Measurements from ENCODE around the gene FRRS1. TPM values are rescaled to one million over a fixed set of nuclear protein-coding genes. Genes with fewer than 3 reads are reported as not detected.

FRRS1 gene
- total RNA-seq, 2 experiments from 2014 or later: 3.6 to 4.9 TPM

Other genes starting within 250 kb of the FRRS1 start
- gene PALMD, start 120.5 kb downstream of the FRRS1 start, total RNA-seq: not detected
- 10 to 100 TPM; 12.1 to 15.1 TPM for gene AGL, start 83.7 kb upstream of the FRRS1 start, total RNA-seq
- gene SLC35A3, start 203.4 kb upstream of the FRRS1 start, total RNA-seq: 10 to 100 TPM; 14.6 to 17.7 TPM

Data from activated CD8-positive, alpha-beta memory T cell treated with anti-CD3 and anti-CD28 coated beads, Interleukin-2, amount 10 ng/mL, durations not matched to agents 7 days and 5 days (primary cell).